IMR-90 (cell line): Measurements from ENCODE around the gene STX1B. TPM values are rescaled to one million over a fixed set of nuclear protein-coding genes. Genes with fewer than 3 reads are reported as not detected.

ENCODE experiments used
- ATAC-seq: fragments of 200-7000 bp; cut with Tn5 transposase; 2 replicates; pipeline ENCODE4 v1.9.1; 2020; ENCODE audit warnings: low read depth, mild to moderate bottlenecking, moderate library complexity
- BruUV-seq: library from RNA; stranded (reverse); fragments of 400-500 nt; replicated peaks from 2 replicates; lab custom pipeline; 2021; lab: Mats Ljungman, UMichigan
- CTCF ChIA-PET: fragments of 300-600 bp; formaldehyde crosslinking; extraction: SDS; loops from one replicate; lab custom pipeline; 2021; ENCODE audit warnings: antibody characterized with exemption; lab: Yijun Ruan, JAX
- POLR2A ChIA-PET: fragments of 300-600 bp; sonication (Branson Sonifier 250); formaldehyde crosslinking; loops from one replicate; lab custom pipeline; 2022; ENCODE audit warnings: antibody characterized with exemption; ENCODE audit not compliant: unreplicated experiment; lab: Charles Lee
- DNase-seq: peaks from one replicate; pipeline ENCODE4 v3.0.0; 2013
- H2AFZ ChIP-seq: replicated peaks from 2 replicates; pipeline ENCODE3; 2013; ENCODE audit warnings: low read length, mild to moderate bottlenecking; ENCODE audit not compliant: poor library complexity
- H2AK5ac ChIP-seq: 2 replicates; pipeline ENCODE4 v1.6.1; 2013; ENCODE audit warnings: low read depth, low read length, inconsistent platforms
- H2AK9ac ChIP-seq: replicated peaks from 2 replicates; pipeline ENCODE3; 2013; ENCODE audit warnings: mild to moderate bottlenecking, low read depth, low read length, moderate library complexity; ENCODE audit not compliant: poor library complexity
- H2BK120ac ChIP-seq: 2 replicates; pipeline ENCODE4 v1.6.1; 2013; ENCODE audit warnings: low read depth, low read length, inconsistent platforms
- H2BK15ac ChIP-seq: 3 replicates; pipeline ENCODE4 v1.6.1; 2013; ENCODE audit warnings: low read depth, low read length, inconsistent platforms
- H2BK20ac ChIP-seq: 2 replicates; pipeline ENCODE4 v1.6.1; 2013; ENCODE audit warnings: low read depth, mild to moderate bottlenecking, inconsistent platforms, low read length, moderate library complexity
- H2BK5ac ChIP-seq: 2 replicates; pipeline ENCODE4 v1.6.1; 2013; ENCODE audit warnings: mild to moderate bottlenecking, low read depth, low read length, inconsistent platforms; ENCODE audit not compliant: poor library complexity, severe bottlenecking
- H3K14ac ChIP-seq: replicated peaks from 2 replicates; pipeline ENCODE4 v1.6.1; 2013; ENCODE audit warnings: low read depth, low read length, inconsistent platforms
- H3K18ac ChIP-seq: 2 replicates; pipeline ENCODE4 v1.6.1; 2013; ENCODE audit warnings: low read depth, low read length, control low read depth
- H3K23ac ChIP-seq: 2 replicates; pipeline ENCODE4 v1.6.1; 2013; ENCODE audit warnings: low read depth, low read length, inconsistent platforms
- H3K27ac ChIP-seq: 2 replicates; pipeline ENCODE4 v1.5.1; 2013; ENCODE audit warnings: mild to moderate bottlenecking, control low read depth, low read length; ENCODE audit not compliant: insufficient read depth
- H3K27me3 ChIP-seq: 2 replicates; pipeline ENCODE4 v1.6.1; 2013; ENCODE audit warnings: low read length; ENCODE audit not compliant: control insufficient read depth, insufficient read depth
- H3K36me3 ChIP-seq: 2 replicates; pipeline ENCODE4 v1.6.1; 2013; ENCODE audit warnings: low read length, mixed read lengths; ENCODE audit not compliant: control insufficient read depth, insufficient read depth
- H3K4ac ChIP-seq: 2 replicates; pipeline ENCODE4 v1.6.1; 2013; ENCODE audit warnings: low read depth, low read length, inconsistent platforms
- H3K4me1 ChIP-seq: 2 replicates; pipeline ENCODE4 v1.6.1; 2013; ENCODE audit warnings: low read length, mixed read lengths; ENCODE audit not compliant: control insufficient read depth, insufficient read depth
- H3K4me2 ChIP-seq: 2 replicates; pipeline ENCODE4 v1.6.1; 2013; ENCODE audit warnings: low read depth, mild to moderate bottlenecking, control low read depth, low read length, moderate library complexity
- H3K4me3 ChIP-seq: 2 replicates; pipeline ENCODE4 v1.5.1; 2013; ENCODE audit warnings: low read depth, mild to moderate bottlenecking, control low read depth, low read length, moderate library complexity; ENCODE audit not compliant: insufficient read depth
- H3K56ac ChIP-seq: 2 replicates; pipeline ENCODE4 v1.6.1; 2013; ENCODE audit warnings: low read length, inconsistent platforms; ENCODE audit not compliant: insufficient read depth; ENCODE audit errors: extremely low read depth
- H3K79me1 ChIP-seq, 2 experiments: 2 replicates each; pipeline ENCODE4 v1.6.1; 2013; ENCODE audit warnings: low read length in 2 of 2, inconsistent platforms in 1 of 2, low read depth in 1 of 2
- H3K9ac ChIP-seq: 2 replicates; pipeline ENCODE4 v1.6.1; 2013; ENCODE audit warnings: low read depth, low read length, control low read depth
- H3K9me1 ChIP-seq: 2 replicates; pipeline ENCODE4 v1.6.1; 2013; ENCODE audit warnings: low read length, inconsistent platforms; ENCODE audit not compliant: insufficient read depth
- H3K9me3 ChIP-seq: 2 replicates; pipeline ENCODE4 v1.6.1; 2013; ENCODE audit warnings: low read length; ENCODE audit not compliant: control insufficient read depth, insufficient read depth
- H4K20me1 ChIP-seq: 2 replicates; pipeline ENCODE4 v1.6.1; 2013; ENCODE audit warnings: low read length, inconsistent platforms; ENCODE audit not compliant: insufficient read depth
- H4K5ac ChIP-seq: 2 replicates; pipeline ENCODE4 v1.6.1; 2013; ENCODE audit warnings: mild to moderate bottlenecking, low read depth, low read length, control low read depth
- H4K8ac ChIP-seq, 2 experiments: 2 replicates each; pipeline ENCODE4 v1.6.1; 2013; ENCODE audit warnings: low read depth in 2 of 2, low read length in 2 of 2, control low read depth in 1 of 2, inconsistent platforms in 1 of 2
- H4K91ac ChIP-seq: 2 replicates; pipeline ENCODE4 v1.6.1; 2013; ENCODE audit warnings: low read depth, low read length, inconsistent platforms; ENCODE audit not compliant: insufficient read depth
- CEBPB ChIP-seq: IDR thresholded peaks from 2 replicates; pipeline ENCODE4 v1.6.1; 2012; ENCODE audit warnings: low read depth, low read length, improper control_type of control experiment
- NFE2L2 ChIP-seq: fragments of 150-350 bp; IDR thresholded peaks from 2 replicates; pipeline ENCODE4 v1.6.1; 2016; ENCODE audit warnings: low read depth, mild to moderate bottlenecking, low read length
- RCOR1 ChIP-seq: IDR thresholded peaks from 2 replicates; pipeline ENCODE4 v1.6.1; 2012; ENCODE audit warnings: mild to moderate bottlenecking, low read length, improper control_type of control experiment; ENCODE audit not compliant: insufficient replicate concordance
- USF2 ChIP-seq: fragments of 150-350 bp; IDR thresholded peaks from 2 replicates; pipeline ENCODE4 v1.6.1; 2017; ENCODE audit warnings: mild to moderate bottlenecking, antibody characterized with exemption, low read length, low read depth
- WGBS, 2 experiments: methylation state at CpG; one replicate each; pipeline versions ENCODE4 v1.1.5 to v1.1.7; 2013; ENCODE audit warnings: missing lambda C conversion rate in 2 of 2; ENCODE audit not compliant: insufficient read length in 1 of 2; ENCODE audit errors: extremely low coverage in 2 of 2; 5-methylcytosine and 5-hydroxymethylcytosine counted together
- dilution Hi-C: fragments of 300-500 bp; cut with HindIII; formaldehyde crosslinking; loops from one replicate; pipeline ENCODE4 v1.14.3; 2018; ENCODE audit warnings: low sequenced_read_pairs; ENCODE audit not compliant: unreplicated experiment
- in situ Hi-C: fragments of 300-500 bp; cut with MboI; formaldehyde crosslinking; loops from 3 replicates; pipeline ENCODE4 v1.14.3; 2019; ENCODE audit warnings: low sequenced_read_pairs, inconsistent platforms, mixed read lengths
- intact Hi-C: fragments of 100-400 bp; cut with micrococcal nuclease; formaldehyde crosslinking; loops from 2 replicates; pipeline ENCODE4 v1.10.0; 2022
- polyA plus RNA-seq, 3 experiments: library from polyadenylated mRNA; depleted of rRNA; stranded (reverse); fragments of >200 nt; gene quantifications; 2 replicates each; pipeline ENCODE4 v1.2.3, GENCODE V29; 2012; ENCODE audit warnings: low replicate concordance in 1 of 3
- total RNA-seq: library from RNA; depleted of rRNA; stranded (reverse); fragments of >200 nt; gene quantifications from 2 replicates; pipeline ENCODE4 v1.2.3, GENCODE V29; 2012

Gene STX1B
- total and polyA plus RNA-seq, 2 of the 4 experiments (the other 2 are of a cell fraction): 3.9 to 14.9 TPM

- H2BK15ac ChIP-seq: no peak overlapping the region
- H2AK9ac ChIP-seq: no peak overlapping the region
- BruUV-seq: no TSS peak
- TF ChIP-seq RCOR1 (no peak), CEBPB (no peak), USF2 (no peak), NFE2L2 (no peak)
- no peak overlapping the region for H2BK20ac ChIP-seq
- H3K4me2 ChIP-seq: no peak overlapping the region
- H4K8ac ChIP-seq: no peak overlapping the region
- DNase-seq (no peak), ATAC-seq (no peak)
- H3K14ac ChIP-seq: no peak overlapping the region
- in situ Hi-C loops (no loop called here), dilution Hi-C loops (no loop called here), intact Hi-C loops (no loop called here)
- no peaks in the 10 kb centered on the region for H3K9me3 ChIP-seq
- WGBS, 2 experiments: no CpG with 5 or more reads among the region's 18 CpGs
- H3K27ac ChIP-seq: no peak overlapping the region
- H3K4me1 ChIP-seq: no peaks in the 10 kb centered on the region; the same call in 1 of the 2 replicates
- H4K91ac ChIP-seq: no peak overlapping the region
- H2AFZ ChIP-seq: no peak overlapping the region
- H3K27me3 ChIP-seq: no peaks in the 10 kb centered on the region
- H3K36me3 ChIP-seq: peaks cover 69% of the 10 kb centered on the region
- no peak overlapping the region for H3K9ac ChIP-seq
- H4K20me1 ChIP-seq: peaks cover 11% of the 10 kb centered on the region
- no peak overlapping the region for H3K18ac ChIP-seq
- no peak overlapping the region for H3K23ac ChIP-seq
- H2BK5ac ChIP-seq: no peak overlapping the region
- no peak overlapping the region for H2AK5ac ChIP-seq
- peaks cover 20 to 32% of the 10 kb centered on the region in 2 experiments for H3K79me1 ChIP-seq
- POLR2A ChIA-PET: no interaction called here
- no peak overlapping the region for H3K4me3 ChIP-seq
- no peaks in the 10 kb centered on the region for H3K9me1 ChIP-seq
- no peak overlapping the region for H4K5ac ChIP-seq
- CTCF ChIA-PET: interaction anchor here (0.6 kb wide), 1 partner anchor 905 kb away, joined by 3 read pairs; no protein-coding TSS in a partner anchor
- H3K4ac ChIP-seq: no peak overlapping the region
- no peak overlapping the region for H2BK120ac ChIP-seq
- H3K56ac ChIP-seq: no peak overlapping the region
These were observed 46.4 kb downstream of the STX1B start for GRCh38 chr16:30963925-30964511.
